ENCODE measurements around the gene CAB39L. TPM values are rescaled to one million over a fixed set of nuclear protein-coding genes. Genes with fewer than 3 reads are reported as not detected.

CAB39L gene
- 4.7 and 5.8 TPM in 2 replicates for total RNA-seq

DNA sequence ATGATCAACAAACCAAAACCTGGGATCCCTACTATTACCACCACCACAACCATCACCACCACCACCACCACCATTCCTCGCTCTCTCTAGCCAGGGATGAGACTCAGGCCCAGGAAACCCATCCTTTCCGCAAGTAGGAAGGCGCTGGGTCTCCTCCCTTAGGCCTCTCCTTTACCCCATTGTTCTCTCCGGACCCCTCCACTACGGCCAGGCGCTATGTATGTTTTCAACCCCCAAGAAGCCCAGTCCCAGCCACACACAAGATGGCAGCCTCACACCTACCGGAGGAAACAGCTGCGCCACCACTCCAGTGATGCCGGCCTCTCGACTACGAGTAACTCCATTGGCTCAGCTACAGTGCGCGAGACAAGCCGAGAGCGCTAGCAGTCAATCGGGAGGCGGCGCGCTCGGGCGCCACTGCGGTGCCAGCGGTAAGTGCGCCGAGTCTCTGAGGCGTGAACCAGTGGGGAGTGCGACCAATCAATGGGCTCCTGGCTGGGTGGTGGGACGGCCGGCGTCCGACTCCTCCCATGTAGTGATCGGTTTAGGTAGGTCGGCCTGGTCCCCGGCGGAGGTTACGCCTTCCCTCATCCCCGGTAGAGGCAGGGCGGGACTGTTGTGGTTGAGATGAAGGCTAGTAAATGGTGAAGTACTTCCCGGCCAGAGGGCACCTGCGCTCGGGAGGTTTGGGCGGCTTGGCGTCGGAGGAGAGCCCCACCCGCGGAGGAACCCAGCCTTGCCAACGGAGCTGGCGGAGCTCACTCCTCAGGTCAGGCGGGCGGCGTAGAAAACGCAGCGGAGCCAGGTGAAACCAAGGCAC, at the start of gene CAB39L, which contains the start of gene SETDB2:
CAB39L (minus strand) TSS at position 361 of the 820 bp plus-strand sequence. CDS start 61,154 bp downstream, outside the sequence.
SETDB2 (plus strand) TSS at position 571 of the 820 bp plus-strand sequence. CDS start 7,620 bp downstream, outside the sequence.

Other genes with a start within 250 kb of the CAB39L start
- gene MLNR, start 223.7 kb downstream of the CAB39L start, total RNA-seq: not detected in 2 replicates
- 1.5 and 4.1 TPM in 2 replicates for gene CDADC1, start 196.1 kb downstream of the CAB39L start, total RNA-seq
- gene SETDB2, start 210 bp upstream of the CAB39L start, total RNA-seq: 4.5 and 8.3 TPM in 2 replicates
- 13.0 and 13.6 TPM in 2 replicates for gene PHF11, start 51.9 kb upstream of the CAB39L start, total RNA-seq
- 18.6 and 22.0 TPM in 2 replicates for gene RCBTB1, start 141.5 kb upstream of the CAB39L start, total RNA-seq
- 0.25 and 1.1 TPM in 2 replicates for gene ARL11, start 184.4 kb upstream of the CAB39L start, total RNA-seq
- 38.5 and 55.9 TPM in 2 replicates for gene EBPL, start 247.4 kb upstream of the CAB39L start, total RNA-seq

All from bladder microvascular endothelial cell (primary cell).